Type B pancreatic cell (in vitro differentiated cells): ENCODE measurements around the gene ESF1. TPM values are rescaled to one million over a fixed set of nuclear protein-coding genes. Genes with fewer than 3 reads are reported as not detected.

Experiments used
- DNase-seq: peaks from one replicate; pipeline ENCODE4 v3.0.0; 2021; ENCODE audit warnings: mixed read lengths; ENCODE audit not compliant: unreplicated experiment; ENCODE audit errors: extremely low spot score
- H3K27ac Mint-ChIP-seq: 2 replicates; pipeline ENCODE4 v1.8.0; 2021; ENCODE audit warnings: mild to moderate bottlenecking, mixed read lengths
- H3K27me3 Mint-ChIP-seq: 2 replicates; pipeline ENCODE4 v1.8.0; 2021; ENCODE audit warnings: mixed read lengths
- H3K36me3 Mint-ChIP-seq: 2 replicates; pipeline ENCODE4 v1.8.0; 2021; ENCODE audit warnings: mixed read lengths
- H3K4me1 Mint-ChIP-seq: one replicate; pipeline ENCODE4 v1.8.0; 2021; ENCODE audit warnings: mixed read lengths; ENCODE audit not compliant: unreplicated experiment
- H3K4me3 Mint-ChIP-seq: 2 replicates; pipeline ENCODE4 v1.8.0; 2021; ENCODE audit warnings: mild to moderate bottlenecking, mixed read lengths
- H3K9me3 Mint-ChIP-seq: 2 replicates; pipeline ENCODE4 v1.8.0; 2021; ENCODE audit warnings: mixed read lengths
- CTCF ChIP-seq: fragments of 200-600 bp; sonication (generic); conservative IDR thresholded peaks from 2 replicates; pipeline ENCODE4 v1.5.0; 2021; ENCODE audit warnings: antibody characterized with exemption, mild to moderate bottlenecking
- total RNA-seq: library from RNA; stranded (reverse); gene quantifications from 2 replicates; pipeline ENCODE4 v1.2.1, GENCODE V29; 2021; ENCODE audit warnings: low replicate concordance

The ESF1 gene
- total RNA-seq, 1 donor from 2014 or later, result 17.7 TPM

- no peak for DNase-seq
- Mint-ChIP-seq H3K4me1 (no peaks in the 10 kb centered on the region), H3K27me3 (no peaks in the 10 kb centered on the region), H3K27ac (no peak overlapping the region), H3K4me3 (no peak overlapping the region), H3K36me3 (peaks cover 21% of the 10 kb centered on the region), H3K9me3 (no peaks in the 10 kb centered on the region)
- TF ChIP-seq CTCF, result no peak
Observed at GRCh38 chr20:13813910-13814309, 29.2 kb upstream of the ESF1 start.

GRCh38 chr20:13810446-13810845 lies 25.7 kb upstream of the ESF1 start:
- Mint-ChIP-seq H3K27me3 (no peaks in the 10 kb centered on the region), H3K36me3 (peaks cover 21% of the 10 kb centered on the region), H3K4me1 (no peaks in the 10 kb centered on the region)

GRCh38 chr20:13809855-13810254 lies 25.1 kb upstream of the ESF1 start:
- no peak for DNase-seq
- Mint-ChIP-seq H3K27me3 (no peaks in the 10 kb centered on the region), H3K4me3 (no peak overlapping the region), H3K27ac (no peak overlapping the region), H3K36me3 (peaks cover 24% of the 10 kb centered on the region), H3K4me1 (no peaks in the 10 kb centered on the region), H3K9me3 (no peaks in the 10 kb centered on the region)
- no peak for TF ChIP-seq CTCF

More at GRCh38 chr20:13810446-13810845, 25.7 kb upstream of the ESF1 start:
- DNase-seq, result no peak
- no peaks in the 10 kb centered on the region for H3K9me3 Mint-ChIP-seq
- TF ChIP-seq CTCF, result no peak
- no peak overlapping the region for H3K27ac Mint-ChIP-seq
- H3K4me3 Mint-ChIP-seq, result no peak overlapping the region

GRCh38 chr20:13809373-13809772 lies 24.7 kb upstream of the ESF1 start:
- no peak for TF ChIP-seq CTCF
- Mint-ChIP-seq H3K9me3 (no peaks in the 10 kb centered on the region), H3K36me3 (peaks cover 29% of the 10 kb centered on the region), H3K4me3 (no peak overlapping the region), H3K27ac (no peak overlapping the region), H3K4me1 (no peaks in the 10 kb centered on the region), H3K27me3 (no peaks in the 10 kb centered on the region)
- no peak for DNase-seq

- peak overlapping the region; percentile 46 for H3K27ac Mint-ChIP-seq
- H3K4me1 Mint-ChIP-seq, result no peaks in the 10 kb centered on the region
- TF ChIP-seq CTCF, result no peak
- no peak for DNase-seq
- peaks cover 39% of the 10 kb centered on the region for H3K36me3 Mint-ChIP-seq
- H3K9me3 Mint-ChIP-seq, result no peaks in the 10 kb centered on the region
- no peak overlapping the region for H3K4me3 Mint-ChIP-seq
- H3K27me3 Mint-ChIP-seq, result no peaks in the 10 kb centered on the region
Observed at GRCh38 chr20:13800728-13801134, 16.0 kb upstream of the ESF1 start.

- H3K9me3 Mint-ChIP-seq, result no peaks in the 10 kb centered on the region
Observed at GRCh38 chr20:13799974-13800373, 15.3 kb upstream of the ESF1 start.

More at GRCh38 chr20:13799974-13800373, 15.3 kb upstream of the ESF1 start:
- H3K27me3 Mint-ChIP-seq, result no peaks in the 10 kb centered on the region
- H3K27ac Mint-ChIP-seq, result peak overlapping the region; percentile 61
- TF ChIP-seq CTCF, result no peak
- no peaks in the 10 kb centered on the region for H3K4me1 Mint-ChIP-seq
- peaks cover 38% of the 10 kb centered on the region for H3K36me3 Mint-ChIP-seq
- peak overlapping the region; percentile 6 for H3K4me3 Mint-ChIP-seq
- DNase-seq, result no peak
